Aorta (tissue), 5 donors: Measurements from ENCODE around the gene ZFYVE9. TPM values are rescaled to one million over a fixed set of nuclear protein-coding genes. Genes with fewer than 3 reads are reported as not detected.

Experiments
- ATAC-seq: fragments of 200-7000 bp; cut with Tn5 transposase; one replicate; pipeline ENCODE4 v1.9.1; 2022; ENCODE audit warnings: moderate library complexity; ENCODE audit not compliant: low FRiP score
- DNase-seq, 2 donors: peaks; one replicate each; pipeline ENCODE4 v3.0.0-alpha.2; 2020
- H3K27ac ChIP-seq, 2 donors: one replicate each; pipeline ENCODE4 v1.5.1; 2013; ENCODE audit warnings: low read length in 2 of 2, mild to moderate bottlenecking in 2 of 2, moderate library complexity in 2 of 2, control low read depth in 1 of 2, inconsistent platforms in 1 of 2, low read depth in 1 of 2
- H3K27me3 ChIP-seq, 2 donors: one replicate each; pipeline ENCODE4 v1.6.1; 2013; ENCODE audit warnings: control low read depth in 1 of 2, low read length in 1 of 2, mild to moderate bottlenecking in 1 of 2, moderate library complexity in 1 of 2; ENCODE audit not compliant: insufficient read depth in 2 of 2, control insufficient read depth in 1 of 2
- H3K36me3 ChIP-seq, 2 donors: one replicate each; pipeline ENCODE4 v1.6.1; 2013; ENCODE audit warnings: control low read depth in 1 of 2, low read length in 1 of 2, mild to moderate bottlenecking in 1 of 2; ENCODE audit not compliant: insufficient read depth in 2 of 2, control insufficient read depth in 1 of 2
- H3K4me1 ChIP-seq, 2 donors: one replicate each; pipeline ENCODE4 v1.6.1; 2013; ENCODE audit warnings: low read length in 2 of 2, control low read depth in 1 of 2, mild to moderate bottlenecking in 1 of 2, moderate library complexity in 1 of 2; ENCODE audit not compliant: insufficient read depth in 2 of 2, control insufficient read depth in 1 of 2
- H3K4me3 ChIP-seq, 2 donors: one replicate each; pipeline ENCODE4 v1.5.1; 2013; ENCODE audit warnings: low read length in 2 of 2, control low read depth in 1 of 2, mild to moderate bottlenecking in 1 of 2
- H3K9me3 ChIP-seq: one replicate; pipeline ENCODE4 v1.6.1; 2013; ENCODE audit warnings: mild to moderate bottlenecking, low read length; ENCODE audit not compliant: control insufficient read depth
- whole genome bisulfite sequencing, 2 donors: extraction: QIAGEN DNeasy Blood & Tissue Kit; methylation state at CpG; one replicate each; pipeline ENCODE4 v1.1.7; 2013; 5-methylcytosine and 5-hydroxymethylcytosine counted together
- intact Hi-C, 2 donors: fragments of 100-400 bp; cut with DNase I; formaldehyde crosslinking; loops; one replicate each; pipeline versions ENCODE4 v1.14.2 to v1.15.0; 2022
- polyA plus RNA-seq, 2 donors: library from polyadenylated mRNA; stranded (reverse); fragments of 200-250 nt; gene quantifications; one replicate each; pipeline ENCODE4 v1.2.3, GENCODE V29; 2013
- total RNA-seq, 2 donors: library from RNA; stranded (reverse); fragmentation: NEBNext Ultra II Directional; extraction: Animal tissue kit (Norgen Biotek cat#: 25700); gene quantifications; one replicate each; pipeline ENCODE4 v1.2.1, GENCODE V29; 2021
- donor health status: healthy with polysubstance abuse.
- donor health status: Bipolar disorder and iron deficiency.
- donor health status: DM: no; HTN: no; CAD: no.
- donor health status: DM: no; HTN: no; CAD: no.
- donor health status: DM: yes; HTN: yes; CAD: no.

The ZFYVE9 gene
- total and polyA plus RNA-seq, 4 donors, result 6.6 to 28.8 (median 13.9) TPM

DNA sequence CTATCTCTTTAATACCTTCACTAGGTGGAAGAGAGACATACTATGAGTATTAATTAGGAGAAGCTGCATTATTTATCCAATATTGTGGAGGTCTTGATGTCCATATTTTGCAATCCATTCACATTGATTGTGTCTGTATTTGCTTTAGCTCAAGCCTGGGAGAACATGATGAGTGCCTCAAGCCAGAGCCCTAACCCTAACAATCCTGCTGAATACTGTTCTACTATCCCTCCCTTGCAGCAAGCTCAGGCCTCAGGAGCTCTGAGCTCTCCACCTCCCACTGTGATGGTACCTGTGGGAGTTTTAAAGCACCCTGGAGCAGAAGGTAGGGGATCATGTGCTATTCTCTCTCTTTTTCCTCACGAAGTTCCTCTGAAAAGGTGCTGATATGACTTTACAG, 124.6 kb downstream of the ZFYVE9 start:
- Histone ChIP-seq H3K4me3 (no peak overlapping the region), H3K4me1 (peaks cover 1 to 3% of the 10 kb centered on the region in 2 donors), H3K9me3 (no peaks in the 10 kb centered on the region), H3K36me3 (peaks cover 0 to 2% of the 10 kb centered on the region in 2 donors), H3K27ac (no peak overlapping the region), H3K27me3 (no peaks in the 10 kb centered on the region)
- WGBS, 2 donors, result 94 to 97% methylated on average over 1 of the region's 1 CpG
- ATAC-seq (no peak), DNase-seq (no peak)
- intact Hi-C loops, result loop anchor here in 1 of 2 donors (10.0 kb wide), 1 partner anchor 122 kb away; the partner anchor contains the start of gene ZFYVE9

DNA sequence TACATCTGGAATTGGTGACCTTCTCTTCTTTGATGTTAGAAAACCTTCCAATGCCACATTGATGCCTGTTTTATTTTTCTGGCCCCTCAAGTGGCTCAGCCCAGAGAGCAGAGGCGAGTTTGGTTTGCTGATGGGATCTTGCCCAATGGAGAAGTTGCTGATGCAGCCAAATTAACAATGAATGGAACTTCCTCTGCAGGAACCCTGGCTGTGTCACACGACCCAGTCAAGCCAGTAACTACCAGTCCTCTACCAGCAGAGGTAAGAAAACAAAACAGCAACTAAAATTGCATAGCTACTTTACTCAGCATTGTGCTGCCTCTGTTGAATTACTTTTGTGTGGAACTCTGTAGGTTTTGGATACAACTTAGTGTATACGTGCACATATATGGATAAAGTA, 126.5 kb downstream of the ZFYVE9 start:
- Histone ChIP-seq H3K4me3 (no peak overlapping the region), H3K27ac (no peak overlapping the region), H3K36me3 (peaks cover 0 to 2% of the 10 kb centered on the region in 2 donors), H3K4me1 (peaks cover 0 to 3% of the 10 kb centered on the region in 2 donors), H3K9me3 (no peaks in the 10 kb centered on the region), H3K27me3 (no peaks in the 10 kb centered on the region)
- ATAC-seq, result no peak
- peak in 1 of 2 donors; percentile 63 for DNase-seq
- WGBS, 2 donors, result 45 to 46% methylated on average over 3 of the region's 3 CpGs
- intact Hi-C loops, result loop anchor here in 1 of 2 donors (10.0 kb wide), 1 partner anchor 124 kb away; the partner anchor contains the start of gene ZFYVE9

DNA sequence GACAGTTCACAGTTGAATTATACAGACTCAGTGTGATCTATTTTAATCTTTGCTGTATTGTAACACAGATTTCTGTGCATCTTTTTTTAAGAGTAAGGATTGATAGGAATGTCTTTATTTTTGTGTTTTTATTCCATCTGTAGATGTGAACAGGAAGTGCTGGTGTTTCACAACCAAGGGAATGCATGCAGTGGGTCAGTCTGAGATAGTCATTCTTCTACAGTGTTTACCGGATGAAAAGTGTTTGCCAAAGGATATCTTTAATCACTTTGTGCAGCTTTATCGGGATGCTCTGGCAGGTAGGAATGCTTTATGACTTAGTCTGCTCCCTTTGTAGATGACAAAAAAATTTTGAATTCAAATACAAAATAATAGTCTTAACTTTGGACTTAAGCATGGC, 139.6 kb downstream of the ZFYVE9 start:
- no peaks in the 10 kb centered on the region for H3K4me1 ChIP-seq
- H3K27ac ChIP-seq, result no peak overlapping the region
- intact Hi-C loops, result no loop called here
- no peaks in the 10 kb centered on the region for H3K36me3 ChIP-seq
- ATAC-seq (no peak), DNase-seq (no peak)
- H3K4me3 ChIP-seq, result no peak overlapping the region
- no peaks in the 10 kb centered on the region for H3K9me3 ChIP-seq
- H3K27me3 ChIP-seq, result no peaks in the 10 kb centered on the region
- 50 to 65% methylated on average over 2 of the region's 2 CpGs for WGBS, 2 donors

DNA sequence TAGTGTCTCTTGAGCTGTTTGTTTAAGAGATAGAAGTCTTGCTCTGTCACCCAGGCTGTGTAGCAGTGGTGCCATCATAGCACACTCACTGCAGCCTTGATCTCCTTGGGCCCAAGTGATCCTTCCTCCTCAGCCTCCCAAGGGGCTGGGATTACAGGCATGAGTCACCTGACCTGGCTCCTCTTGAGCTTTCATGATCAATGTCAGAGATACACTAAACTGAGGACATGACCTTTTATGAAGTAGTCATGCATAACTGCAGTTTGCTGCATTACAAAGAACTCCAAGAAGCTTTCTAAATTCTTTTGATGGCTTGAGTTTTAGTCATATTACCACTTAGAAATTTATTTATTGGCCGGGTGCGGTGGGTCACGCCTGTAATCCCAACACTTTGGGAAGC, 146.4 kb downstream of the ZFYVE9 start:
- Histone ChIP-seq H3K4me1 (no peaks in the 10 kb centered on the region), H3K4me3 (no peak overlapping the region), H3K36me3 (no peaks in the 10 kb centered on the region), H3K9me3 (no peaks in the 10 kb centered on the region), H3K27me3 (no peaks in the 10 kb centered on the region), H3K27ac (no peak overlapping the region)
- WGBS, 2 donors, result 98% methylated on average over 3 of the region's 3 CpGs
- no peak for DNase-seq
- intact Hi-C loops, result no loop called here
- ATAC-seq, result no peak

DNA sequence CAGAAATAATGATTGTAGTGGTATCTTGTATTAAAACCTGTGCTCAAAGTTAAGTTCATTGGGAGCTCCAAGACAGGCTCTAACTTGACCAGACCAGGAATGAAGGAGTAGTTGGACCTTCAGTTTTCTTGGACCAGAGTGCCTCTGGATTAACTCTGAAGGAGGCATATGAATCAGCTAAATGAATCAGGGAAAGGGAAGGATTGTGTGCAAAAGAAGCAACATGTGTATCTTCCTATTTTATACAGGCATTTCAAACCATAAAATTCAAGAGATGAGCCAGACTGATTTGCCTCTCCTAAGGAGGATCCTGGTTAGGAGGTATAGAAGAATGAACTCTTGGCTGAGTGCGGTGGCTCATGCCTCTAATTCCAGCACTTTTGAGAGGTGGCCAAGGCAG, 152.7 kb downstream of the ZFYVE9 start:
- H3K36me3 ChIP-seq, result no peaks in the 10 kb centered on the region
- WGBS, 2 donors, result 83 to 84% methylated on average over 1 of the region's 1 CpG
- no peaks in the 10 kb centered on the region for H3K4me1 ChIP-seq
- H3K4me3 ChIP-seq, result no peak overlapping the region
- no peak overlapping the region for H3K27ac ChIP-seq
- H3K9me3 ChIP-seq, result no peaks in the 10 kb centered on the region
- intact Hi-C loops, result no loop called here
- DNase-seq (no peak), ATAC-seq (no peak)
- no peaks in the 10 kb centered on the region for H3K27me3 ChIP-seq

DNA sequence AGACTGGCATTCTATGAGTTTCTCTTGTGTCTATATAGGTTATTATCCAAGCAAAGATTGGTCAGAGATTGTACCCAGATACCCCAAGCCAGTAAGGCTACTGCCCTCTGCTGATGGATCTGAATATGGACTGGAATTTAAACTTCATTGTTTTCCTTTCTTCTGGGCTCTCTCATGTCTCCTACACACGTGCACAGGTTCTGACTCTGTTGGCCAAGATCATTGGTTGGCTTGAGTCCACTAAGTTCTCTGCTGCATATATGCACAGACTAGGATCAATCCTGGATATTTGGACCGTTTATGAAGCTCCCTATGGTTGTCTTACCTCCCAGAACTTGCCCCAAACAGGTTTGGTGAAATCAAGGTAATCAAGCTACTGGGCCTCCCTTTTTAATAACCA, 154.5 kb downstream of the ZFYVE9 start:
- DNase-seq (no peak), ATAC-seq (peak; percentile 78)
- intact Hi-C loops, result loop anchor here (1.0 to 5.0 kb wide), 2 partner anchors 154 to 169 kb away; partner anchors contain the start of gene ZFYVE9 (in 1 of the 2)
- H3K9me3 ChIP-seq, result no peaks in the 10 kb centered on the region
- no peak overlapping the region for H3K4me3 ChIP-seq
- H3K27ac ChIP-seq, result no peak overlapping the region
- H3K27me3 ChIP-seq, result no peaks in the 10 kb centered on the region
- no peaks in the 10 kb centered on the region for H3K36me3 ChIP-seq
- WGBS, 2 donors, result 12 to 17% methylated on average over 2 of the region's 2 CpGs
- no peaks in the 10 kb centered on the region for H3K4me1 ChIP-seq

DNA sequence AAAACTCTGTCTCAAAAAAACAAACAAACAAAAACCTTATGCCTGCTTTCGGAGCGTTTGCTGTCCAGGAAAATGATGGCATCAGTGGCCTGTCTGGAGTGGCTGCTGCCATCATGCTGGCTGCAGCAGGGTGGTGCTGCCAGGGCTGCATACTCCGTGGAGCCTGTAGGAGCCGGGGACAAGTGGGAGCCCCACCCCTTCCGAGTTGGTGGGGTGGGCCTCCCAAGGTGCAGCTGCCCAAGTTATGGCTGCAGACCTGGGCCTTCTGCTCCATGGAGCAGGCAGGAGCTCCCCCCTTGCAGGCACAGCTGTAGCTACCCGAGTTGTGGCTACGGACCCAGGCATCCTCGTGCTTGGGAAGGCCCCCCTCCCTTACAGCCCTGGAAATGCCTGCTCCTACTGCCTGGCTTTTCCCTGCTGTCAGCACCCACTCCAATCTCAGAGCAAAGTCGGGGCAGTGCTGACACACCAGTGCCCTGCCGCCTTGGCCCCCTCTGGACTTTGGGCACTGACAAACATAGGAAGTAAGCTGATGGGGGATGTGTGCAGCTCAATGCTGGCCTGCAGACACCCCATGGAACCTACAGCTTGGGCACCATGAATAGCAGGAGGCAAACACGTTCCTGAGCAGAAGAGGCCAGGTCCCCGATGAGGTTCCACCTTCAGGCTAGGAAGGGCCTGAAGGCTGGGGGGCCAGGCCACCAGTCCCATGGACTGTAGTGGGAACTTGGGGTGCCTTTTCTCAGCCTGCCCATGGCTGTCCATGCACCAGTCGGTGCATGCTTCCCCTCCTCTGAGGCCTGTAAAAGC, 163.7 kb downstream of the ZFYVE9 start:
- no peak overlapping the region for H3K27ac ChIP-seq
- ATAC-seq (no peak), DNase-seq (no peak)
- H3K9me3 ChIP-seq, result no peaks in the 10 kb centered on the region
- WGBS, 2 donors, result 85 to 89% methylated on average over 13 of the region's 13 CpGs
- intact Hi-C loops, result no loop called here
- no peaks in the 10 kb centered on the region for H3K27me3 ChIP-seq
- no peaks in the 10 kb centered on the region for H3K4me1 ChIP-seq
- H3K4me3 ChIP-seq, result no peak overlapping the region
- peaks cover 0 to 4% of the 10 kb centered on the region in 2 donors for H3K36me3 ChIP-seq

DNA sequence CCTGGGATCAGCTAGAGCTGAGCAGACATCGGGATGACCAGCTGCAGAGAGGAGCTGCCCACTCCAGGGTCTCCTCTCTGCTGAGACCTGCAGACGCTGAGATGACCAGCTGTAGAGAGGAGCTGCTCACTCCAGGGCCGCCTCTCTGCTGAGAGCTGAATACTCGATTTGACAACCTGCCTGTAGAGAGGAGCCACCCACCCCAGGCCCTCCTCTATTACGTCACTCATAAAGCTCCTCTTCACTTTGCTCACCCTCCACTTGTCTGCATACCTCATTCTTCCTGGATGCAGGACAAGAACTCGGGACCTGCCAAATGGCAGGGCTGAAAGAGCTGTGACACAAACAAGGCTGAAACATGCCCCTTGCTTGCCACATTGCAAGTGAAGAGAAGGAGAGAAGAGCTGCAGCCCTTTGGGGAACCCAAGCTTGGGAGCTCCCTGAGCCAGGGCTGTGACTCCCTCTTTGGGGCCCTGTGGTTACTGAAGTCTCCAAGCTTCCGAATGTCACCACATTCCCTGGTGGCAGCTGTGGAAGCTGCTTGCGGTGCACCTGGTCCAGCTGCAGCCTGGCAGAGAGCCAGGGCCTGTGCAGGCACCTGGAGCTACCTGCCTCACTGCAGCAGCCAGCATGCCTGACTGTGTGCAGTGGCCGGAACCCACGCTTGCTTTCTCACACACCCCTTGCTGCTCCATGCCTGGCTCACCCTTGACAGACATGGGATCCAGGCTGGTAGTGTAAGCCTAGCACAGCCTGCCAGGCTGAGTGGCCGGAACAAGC, 164.5 kb downstream of the ZFYVE9 start:
- intact Hi-C loops, result no loop called here
- Histone ChIP-seq H3K4me1 (no peaks in the 10 kb centered on the region), H3K36me3 (peaks cover 0 to 4% of the 10 kb centered on the region in 2 donors), H3K27ac (no peak overlapping the region), H3K9me3 (no peaks in the 10 kb centered on the region), H3K4me3 (no peak overlapping the region), H3K27me3 (no peaks in the 10 kb centered on the region)
- no peak for DNase-seq
- ATAC-seq, result no peak
- WGBS, 2 donors, result 86 to 93% methylated on average over 11 of the region's 11 CpGs
